PC-9 (cell line): ENCODE results near the gene SLC12A3.

Experiments
- EZH2 ChIP-seq: fragments of 200-600 bp; sonication (generic); IDR thresholded peaks from 2 replicates; pipeline ENCODE4 v1.8.0; 2017; ENCODE audit warnings: antibody characterized with exemption, low read depth
- TF ChIP-seq, protein P1 (sequence below): fragments of 200-600 bp; sonication (generic); conservative IDR thresholded peaks from 2 replicates; pipeline ENCODE4 v1.6.1; 2017; ENCODE audit warnings: mixed run types, antibody characterized with exemption, mild to moderate bottlenecking, moderate library complexity

DNA sequence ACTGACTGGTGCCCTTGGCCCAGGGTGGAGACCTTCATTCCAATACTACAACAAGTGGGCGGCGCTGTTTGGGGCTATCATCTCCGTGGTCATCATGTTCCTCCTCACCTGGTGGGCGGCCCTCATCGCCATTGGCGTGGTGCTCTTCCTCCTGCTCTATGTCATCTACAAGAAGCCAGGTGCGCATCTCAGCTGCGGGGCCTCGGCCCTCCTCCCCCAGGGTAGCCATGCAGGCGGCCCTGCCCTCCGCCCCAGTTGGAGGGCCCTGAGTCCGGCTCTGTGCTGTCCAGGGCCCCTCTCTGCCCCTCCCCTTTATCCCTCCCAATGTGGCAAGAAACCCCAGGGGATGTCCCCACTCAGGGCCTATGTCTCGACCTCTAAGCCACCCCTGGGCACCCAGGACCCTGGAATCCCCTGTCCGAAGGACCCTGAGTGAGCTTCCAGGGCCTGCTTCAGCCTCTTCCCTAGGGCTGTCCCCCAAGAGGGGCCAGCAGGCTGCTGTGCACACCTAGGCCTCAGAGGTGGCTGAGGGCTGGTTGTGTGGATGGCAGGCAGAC is 19.1 kb downstream of the SLC12A3 start:
- TF ChIP-seq, protein P1, sequence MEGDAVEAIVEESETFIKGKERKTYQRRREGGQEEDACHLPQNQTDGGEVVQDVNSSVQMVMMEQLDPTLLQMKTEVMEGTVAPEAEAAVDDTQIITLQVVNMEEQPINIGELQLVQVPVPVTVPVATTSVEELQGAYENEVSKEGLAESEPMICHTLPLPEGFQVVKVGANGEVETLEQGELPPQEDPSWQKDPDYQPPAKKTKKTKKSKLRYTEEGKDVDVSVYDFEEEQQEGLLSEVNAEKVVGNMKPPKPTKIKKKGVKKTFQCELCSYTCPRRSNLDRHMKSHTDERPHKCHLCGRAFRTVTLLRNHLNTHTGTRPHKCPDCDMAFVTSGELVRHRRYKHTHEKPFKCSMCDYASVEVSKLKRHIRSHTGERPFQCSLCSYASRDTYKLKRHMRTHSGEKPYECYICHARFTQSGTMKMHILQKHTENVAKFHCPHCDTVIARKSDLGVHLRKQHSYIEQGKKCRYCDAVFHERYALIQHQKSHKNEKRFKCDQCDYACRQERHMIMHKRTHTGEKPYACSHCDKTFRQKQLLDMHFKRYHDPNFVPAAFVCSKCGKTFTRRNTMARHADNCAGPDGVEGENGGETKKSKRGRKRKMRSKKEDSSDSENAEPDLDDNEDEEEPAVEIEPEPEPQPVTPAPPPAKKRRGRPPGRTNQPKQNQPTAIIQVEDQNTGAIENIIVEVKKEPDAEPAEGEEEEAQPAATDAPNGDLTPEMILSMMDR: no peak
- TF ChIP-seq EZH2: no peak
